PC-3 (cell line): ENCODE results near the gene NDUFAF5. TPM values are rescaled to one million over a fixed set of nuclear protein-coding genes. Genes with fewer than 3 reads are reported as not detected.

ENCODE experiments used
- ATAC-seq: fragments of 200-7000 bp; cut with Tn5 transposase; 2 replicates; pipeline ENCODE4 v1.9.1; 2020; ENCODE audit warnings: mild to moderate bottlenecking, moderate library complexity
- BruUV-seq: library from RNA; stranded (reverse); fragments of 400-500 nt; replicated peaks from 2 replicates; lab custom pipeline; 2021; lab: Mats Ljungman, UMichigan
- CTCF ChIA-PET: fragments of 300-600 bp; sonication (Branson Sonifier 250); formaldehyde crosslinking; loops from one replicate; lab custom pipeline; 2022; ENCODE audit warnings: antibody characterized with exemption; lab: Charles Lee
- POLR2A ChIA-PET: fragments of 300-600 bp; sonication (Branson Sonifier 250); formaldehyde crosslinking; loops from one replicate; lab custom pipeline; 2022; ENCODE audit warnings: antibody characterized with exemption; ENCODE audit not compliant: unreplicated experiment; lab: Charles Lee
- DNase-seq: peaks from one replicate; pipeline ENCODE4 v3.0.0-alpha.2; 2015
- H2AFZ ChIP-seq: fragments of 300-600 bp; sonication (generic); 2 replicates; pipeline ENCODE4 v1.6.0; 2016; ENCODE audit warnings: antibody characterized with exemption, low read length
- H3F3A ChIP-seq: fragments of 300-600 bp; sonication (generic); one replicate; pipeline ENCODE4 v1.6.0; 2017; ENCODE audit warnings: antibody characterized with exemption, low read length, control low read depth, mild to moderate bottlenecking; ENCODE audit not compliant: unreplicated experiment
- H3K27ac ChIP-seq: fragments of 300-600 bp; sonication (generic); 2 replicates; pipeline ENCODE4 v1.5.1; 2016; ENCODE audit warnings: mild to moderate bottlenecking, low read length
- H3K27me3 ChIP-seq: fragments of 300-600 bp; sonication (generic); 2 replicates; pipeline ENCODE4 v1.6.1; 2016; ENCODE audit warnings: low read length, mixed read lengths
- H3K36me3 ChIP-seq: fragments of 300-600 bp; sonication (generic); 2 replicates; pipeline ENCODE4 v1.6.1; 2016; ENCODE audit warnings: low read depth, mixed run types, low read length, mixed read lengths
- H3K4me1 ChIP-seq: fragments of 300-600 bp; sonication (generic); 2 replicates; pipeline ENCODE4 v1.5.1; 2016; ENCODE audit warnings: low read length; ENCODE audit not compliant: insufficient read depth
- H3K4me2 ChIP-seq: fragments of 300-600 bp; sonication (generic); 2 replicates; pipeline ENCODE4 v1.6.0; 2016; ENCODE audit warnings: low read length
- H3K4me3 ChIP-seq: fragments of 300-600 bp; sonication (generic); 2 replicates; pipeline ENCODE4 v1.5.1; 2016; ENCODE audit warnings: mild to moderate bottlenecking, low read length, mixed read lengths
- H3K79me2 ChIP-seq: fragments of 300-600 bp; sonication (generic); 2 replicates; pipeline ENCODE4 v1.6.1; 2017; ENCODE audit warnings: low read length, mixed read lengths
- H3K9ac ChIP-seq: fragments of 300-600 bp; sonication (generic); 2 replicates; pipeline ENCODE4 v1.6.0; 2016; ENCODE audit warnings: mild to moderate bottlenecking, low read length
- H3K9me2 ChIP-seq: fragments of 300-600 bp; sonication (generic); replicated peaks from 2 replicates; pipeline ENCODE4 v1.6.1; 2016; ENCODE audit warnings: mixed run types, low read length, mixed read lengths
- H3K9me3 ChIP-seq: fragments of 300-600 bp; sonication (generic); 2 replicates; pipeline ENCODE4 v1.6.1; 2016; ENCODE audit warnings: low read length, mixed read lengths
- H4K20me1 ChIP-seq: fragments of 300-600 bp; sonication (generic); 2 replicates; pipeline ENCODE4 v1.6.1; 2016; ENCODE audit warnings: low read length, mixed read lengths
- CTCF ChIP-seq: fragments of 300-600 bp; sonication (generic); conservative IDR thresholded peaks from 2 replicates; pipeline ENCODE4 v1.5.1; 2017; ENCODE audit warnings: antibody characterized with exemption, low read depth, mild to moderate bottlenecking, low read length
- EZH2 ChIP-seq: fragments of 300-600 bp; sonication (generic); IDR thresholded peaks from one replicate; pipeline ENCODE4 v1.6.1; 2017; ENCODE audit warnings: antibody characterized with exemption, mild to moderate bottlenecking, low read length; ENCODE audit not compliant: unreplicated experiment
- EZH2phosphoT487 ChIP-seq: fragments of 300-600 bp; sonication (generic); IDR thresholded peaks from 2 replicates; pipeline ENCODE4 v1.6.1; 2018; ENCODE audit warnings: mild to moderate bottlenecking, antibody characterized with exemption, low read length, borderline replicate concordance
- intact Hi-C: fragments of 100-400 bp; cut with micrococcal nuclease; formaldehyde crosslinking; loops from 2 replicates; pipeline ENCODE4 v1.9.0; 2023
- total RNA-seq: library from RNA; depleted of rRNA; stranded (reverse); fragments of >200 nt; gene quantifications from 2 replicates; pipeline ENCODE4 v1.2.3, GENCODE V29; 2014

NDUFAF5 gene
- total RNA-seq, 1 experiment from 2014 or later = 29.0 TPM

GRCh38 chr20:13844296-13844695 is 59.5 kb downstream of the NDUFAF5 start:
- POLR2A ChIA-PET = no interaction called here
- TF ChIP-seq EZH2 (no peak), CTCF (no peak), EZH2phosphoT487 (no peak)
- Histone ChIP-seq H3K4me3 (no peak overlapping the region), H3K79me2 (no peaks in the 10 kb centered on the region), H3K9me2 (no peaks in the 10 kb centered on the region), H3K9me3 (no peaks in the 10 kb centered on the region), H3K27me3 (peaks cover 66% of the 10 kb centered on the region), H3K27ac (no peak overlapping the region), H3K36me3 (no peaks in the 10 kb centered on the region), H3K4me2 (no peak overlapping the region), H3K4me1 (no peaks in the 10 kb centered on the region; the same call in 1 of the 2 replicates), H3K9ac (no peak overlapping the region), H3F3A (no peaks in the 10 kb centered on the region), H2AFZ (no peak overlapping the region), H4K20me1 (no peaks in the 10 kb centered on the region)
- CTCF ChIA-PET = no interaction called here
- no peak for DNase-seq
- ATAC-seq = no peak
- BruUV-seq = no TSS peak
- intact Hi-C loops = no loop called here

- no peak overlapping the region for H2AFZ ChIP-seq
- DNase-seq (no peak), ATAC-seq (no peak)
- H3F3A ChIP-seq = no peaks in the 10 kb centered on the region
- H3K4me3 ChIP-seq = no peak overlapping the region
- H4K20me1 ChIP-seq = no peaks in the 10 kb centered on the region
- BruUV-seq = no TSS peak
- ChIA-PET CTCF (no interaction called here), POLR2A (no interaction called here)
- H3K4me1 ChIP-seq = no peaks in the 10 kb centered on the region
- no peaks in the 10 kb centered on the region for H3K79me2 ChIP-seq
- no peak overlapping the region for H3K9ac ChIP-seq
- H3K4me2 ChIP-seq = no peak overlapping the region
- H3K27me3 ChIP-seq = peaks cover 76% of the 10 kb centered on the region
- H3K27ac ChIP-seq = no peak overlapping the region
- TF ChIP-seq CTCF (no peak), EZH2phosphoT487 (no peak), EZH2 (no peak)
- intact Hi-C loops = no loop called here
- no peaks in the 10 kb centered on the region for H3K9me2 ChIP-seq
- no peaks in the 10 kb centered on the region for H3K36me3 ChIP-seq
- no peaks in the 10 kb centered on the region for H3K9me3 ChIP-seq
These were observed 66.5 kb downstream of the NDUFAF5 start for GRCh38 chr20:13851279-13851678.

GRCh38 chr20:13852306-13852705 is 67.5 kb downstream of the NDUFAF5 start:
- Histone ChIP-seq H3K4me1 (no peaks in the 10 kb centered on the region), H3F3A (no peaks in the 10 kb centered on the region), H3K27ac (no peak overlapping the region), H4K20me1 (no peaks in the 10 kb centered on the region), H3K4me2 (no peak overlapping the region), H3K79me2 (no peaks in the 10 kb centered on the region), H3K9ac (no peak overlapping the region), H3K27me3 (peaks cover 73% of the 10 kb centered on the region), H3K4me3 (no peak overlapping the region), H3K9me3 (no peaks in the 10 kb centered on the region), H3K9me2 (no peaks in the 10 kb centered on the region), H3K36me3 (no peaks in the 10 kb centered on the region), H2AFZ (no peak overlapping the region)
- DNase-seq = no peak
- no TSS peak for BruUV-seq
- CTCF ChIA-PET = no interaction called here
- POLR2A ChIA-PET = no interaction called here
- TF ChIP-seq CTCF (no peak), EZH2 (no peak), EZH2phosphoT487 (no peak)
- ATAC-seq = no peak
- intact Hi-C loops = no loop called here
